ENCODE data around the gene FAM167B.

- no peak for TF ChIP-seq RAD21 (IDR thresholded peaks at IDR 0.05; ENCODE audit: low read depth)
- TF ChIP-seq TAF1 (IDR thresholded peaks at IDR 0.05; ENCODE audit: low read depth), result no peak
- TF ChIP-seq MAX (IDR thresholded peaks at IDR 0.05), result no peak
These were observed 18.8 kb downstream of the FAM167B start for GRCh38 chr1:32265846-32266245.

All from Ishikawa (cell line).